K562 (cell line): Measurements from ENCODE around the gene RPL39. TPM values are rescaled to one million over a fixed set of nuclear protein-coding genes. Genes with fewer than 3 reads are reported as not detected.

ENCODE experiments used
- ATAC-seq: fragments of 200-7000 bp; cut with Tn5 transposase; 3 replicates; pipeline ENCODE4 v1.9.1; 2020; ENCODE audit warnings: moderate library complexity
- BruUV-seq: library from RNA; stranded (reverse); fragments of 400-500 nt; replicated peaks from 2 replicates; lab custom pipeline; 2021; lab: Mats Ljungman, UMichigan
- CTCF ChIA-PET: fragments of 300-600 bp; formaldehyde crosslinking; extraction: SDS; loops from one replicate; lab custom pipeline; 2021; ENCODE audit warnings: low intra/inter-chr PET ratio; lab: Yijun Ruan, JAX
- POLR2A ChIA-PET: fragments of 300-600, 350-650 bp; sonication (Branson Sonifier 250); formaldehyde crosslinking; extraction: SDS; loops from one replicate; lab custom pipeline; 2021; ENCODE audit warnings: antibody characterized with exemption, inconsistent platforms; lab: Yijun Ruan, JAX
- DNase-seq, 4 experiments: peaks; one replicate each; pipeline versions ENCODE4 v3.0.0 to v3.0.0-alpha.2; 2011 to 2018; ENCODE audit warnings: low spot score in 3 of 4, mixed read lengths in 3 of 4; ENCODE audit errors: extremely low read depth in 1 of 4
- FAIRE-seq: peaks from 2 replicates; lab custom pipeline; 2011; peaks lifted over from hg19 to GRCh38; lab: Jason Lieb, UNC
- H2AFZ ChIP-seq: 2 replicates; pipeline ENCODE4 v1.6.0; 2011; ENCODE audit warnings: low read depth, low read length, control low read depth, inconsistent platforms
- H3K27ac ChIP-seq: fragments of 200-600 bp; 3 replicates; pipeline ENCODE4 v1.8.0; 2011; ENCODE audit warnings: low read depth, mild to moderate bottlenecking, control low read depth, inconsistent platforms, low read length, moderate library complexity, mixed read lengths; ENCODE audit errors: extremely low read depth
- H3K27me3 ChIP-seq, 2 experiments: fragments of 300-600 bp in 1 of 2; 2 replicates in 1 of 2; 3 replicates in 1 of 2; pipeline versions ENCODE4 v1.6.0 to v1.8.0; 2011; ENCODE audit warnings: inconsistent platforms in 2 of 2, low read length in 2 of 2, mild to moderate bottlenecking in 1 of 2, mixed read lengths in 1 of 2, moderate library complexity in 1 of 2; ENCODE audit not compliant: control insufficient read depth in 2 of 2, insufficient read depth in 2 of 2
- H3K36me3 ChIP-seq: fragments of 300-600 bp; 3 replicates; pipeline ENCODE4 v1.8.0; 2011; ENCODE audit warnings: mild to moderate bottlenecking, low read length, inconsistent platforms; ENCODE audit not compliant: control insufficient read depth, insufficient read depth
- H3K4me1 ChIP-seq, 2 experiments: fragments of 200-600 bp in 1 of 2; replicated peaks in 1 of 2; 2 replicates in 1 of 2; 3 replicates in 1 of 2; pipeline versions ENCODE4 v1.5.1 to v1.8.0; 2011; ENCODE audit warnings: inconsistent platforms in 2 of 2, low read length in 2 of 2, mild to moderate bottlenecking in 1 of 2, mixed read lengths in 1 of 2, moderate library complexity in 1 of 2; ENCODE audit not compliant: control insufficient read depth in 2 of 2, insufficient read depth in 2 of 2
- H3K4me2 ChIP-seq: 2 replicates; pipeline ENCODE4 v1.6.1; 2011; ENCODE audit warnings: low read length, control low read depth, inconsistent platforms, mixed read lengths; ENCODE audit not compliant: insufficient read depth
- H3K4me3 ChIP-seq: fragments of 200-600 bp; sonication (generic), shearing (Covaris generic); 2 replicates; pipeline ENCODE4 v1.5.1; 2016; ENCODE audit warnings: control low read depth, inconsistent platforms
- H3K79me2 ChIP-seq: fragments of 200-600 bp; 3 replicates; pipeline ENCODE4 v1.8.0; 2011; ENCODE audit warnings: low read length, inconsistent platforms; ENCODE audit not compliant: control insufficient read depth, insufficient read depth
- H3K9ac ChIP-seq, 2 experiments: 2 replicates each; pipeline versions ENCODE4 v1.6.0 to v1.6.1; 2011; ENCODE audit warnings: low read depth in 2 of 2, low read length in 2 of 2, control low read depth in 1 of 2, inconsistent platforms in 1 of 2, mild to moderate bottlenecking in 1 of 2, mixed read lengths in 1 of 2; ENCODE audit not compliant: insufficient read depth in 1 of 2
- H3K9me1 ChIP-seq: one replicate; pipeline ENCODE4 v1.6.0; 2011; ENCODE audit warnings: inconsistent platforms, mild to moderate bottlenecking, low read length, moderate library complexity; ENCODE audit not compliant: control insufficient read depth, insufficient read depth
- H3K9me3 ChIP-seq: replicated peaks from 2 replicates; pipeline ENCODE4 v1.5.1; 2011; ENCODE audit warnings: low read depth, low read length, inconsistent platforms; ENCODE audit not compliant: control insufficient read depth, insufficient read depth
- H4K20me1 ChIP-seq: replicated peaks from 2 replicates; pipeline ENCODE4 v1.6.1; 2011; ENCODE audit warnings: low read length, inconsistent platforms, mixed read lengths; ENCODE audit not compliant: control insufficient read depth, insufficient read depth
- ARID4B ChIP-seq: sonication (generic); formaldehyde crosslinking; IDR thresholded peaks from 2 replicates; pipeline ENCODE4 v1.8.0; 2022; ENCODE audit warnings: mild to moderate bottlenecking, missing genetic modification reagents
- E2F5 ChIP-seq: sonication (generic); formaldehyde crosslinking; IDR thresholded peaks from 2 replicates; pipeline ENCODE4 v1.8.0; 2022; ENCODE audit warnings: mild to moderate bottlenecking, missing genetic modification reagents
- ETS1 ChIP-seq: conservative IDR thresholded peaks from 2 replicates; pipeline ENCODE4 v1.6.1; 2011; ENCODE audit warnings: low read depth, mild to moderate bottlenecking, low read length; ENCODE audit not compliant: control insufficient read depth
- HDAC3 ChIP-seq: fragments of 450-650 bp; IDR thresholded peaks from 2 replicates; pipeline ENCODE4 v1.6.1; 2018; ENCODE audit warnings: borderline replicate concordance, mild to moderate bottlenecking, moderate library complexity; ENCODE audit not compliant: partially characterized antibody
- HEY1 ChIP-seq: fragments of 250-450 bp; sonication (Bioruptor Pico); IDR thresholded peaks from 2 replicates; pipeline ENCODE4 v1.5.0; 2020; ENCODE audit warnings: mild to moderate bottlenecking, moderate library complexity, borderline replicate concordance
- KDM1A ChIP-seq, 2 experiments: fragments of 450-650 bp; IDR thresholded peaks; 2 replicates each; pipeline ENCODE4 v1.6.1; 2016; ENCODE audit warnings: mild to moderate bottlenecking in 2 of 2
- MCM3 ChIP-seq: fragments of 450-650 bp; IDR thresholded peaks from 2 replicates; pipeline ENCODE4 v1.6.1; 2016
- MTA1 ChIP-seq: fragments of 450-650 bp; IDR thresholded peaks from 2 replicates; pipeline ENCODE4 v1.6.1; 2017; ENCODE audit warnings: borderline replicate concordance
- PYGO2 ChIP-seq: fragments of 450-650 bp; IDR thresholded peaks from 2 replicates; pipeline ENCODE4 v1.6.1; 2016; ENCODE audit warnings: mild to moderate bottlenecking, missing genetic modification characterization, moderate library complexity, missing compliant biosample characterization
- SFPQ ChIP-seq: fragments of 200-400 bp; formaldehyde crosslinking; IDR thresholded peaks from 2 replicates; pipeline ENCODE4 v1.6.1; 2017; ENCODE audit warnings: mild to moderate bottlenecking, low read depth, low read length, moderate library complexity
- SRSF9 ChIP-seq: fragments of 200-400 bp; formaldehyde crosslinking; IDR thresholded peaks from 2 replicates; pipeline ENCODE4 v1.6.1; 2017; ENCODE audit warnings: low read depth, low read length, borderline replicate concordance
- TFAM ChIP-seq: fragments of 250-450 bp; sonication (Bioruptor Pico); conservative IDR thresholded peaks from 2 replicates; pipeline ENCODE4 v1.5.0; 2021; ENCODE audit warnings: mild to moderate bottlenecking, moderate library complexity
- TSC22D4 ChIP-seq: fragments of 450-650 bp; IDR thresholded peaks from 2 replicates; pipeline ENCODE4 v1.6.1; 2016; ENCODE audit warnings: missing genetic modification characterization, missing biosample characterization, control low read depth
- ZEB2 ChIP-seq: fragments of 450-650 bp; IDR thresholded peaks from 2 replicates; pipeline ENCODE4 v1.6.1; 2016
- ZNF444 ChIP-seq: fragments of 250-450 bp; sonication (Bioruptor Pico); IDR thresholded peaks from 2 replicates; pipeline ENCODE4 v1.4.0; 2020; ENCODE audit warnings: mild to moderate bottlenecking, moderate library complexity
- ZNF75A ChIP-seq: fragments of 450-650 bp; formaldehyde crosslinking; IDR thresholded peaks from 2 replicates; pipeline ENCODE4 v1.4.0; 2020; ENCODE audit warnings: mild to moderate bottlenecking
- WGBS: fragments of 100-300 bp; shearing (Covaris generic); methylation state at CpG from one replicate; pipeline ENCODE4 v1.1.6; 2016; ENCODE audit warnings: low coverage, mixed read lengths; ENCODE audit not compliant: insufficient coverage; ENCODE audit errors: missing lambda C conversion rate; 5-methylcytosine and 5-hydroxymethylcytosine counted together
- in situ Hi-C: fragments of 300-500 bp; cut with MboI; formaldehyde crosslinking; loops from 4 replicates; pipeline ENCODE4 v1.15.0; 2018; ENCODE audit warnings: inconsistent platforms, mixed read lengths
- intact Hi-C: fragments of 100-400 bp; cut with micrococcal nuclease; formaldehyde crosslinking; loops from 2 replicates; pipeline ENCODE4 v1.14.2; 2022
- polyA plus RNA-seq, 8 experiments: library from polyadenylated mRNA; depleted of rRNA in 4 of 8; stranded (reverse) in 5 of 8; unstranded in 3 of 8; fragments of >200 nt; fragmentation: Nextera tagmentation in 2 of 8; fragmentation: Illumina TruSeq in 1 of 8; extraction: Ambion mirVana in 2 of 8; extraction: Trizol in 1 of 8; gene quantifications; 2 replicates each; pipeline versions ENCODE4 v1.2.1 to v1.2.3, GENCODE V29; 2011 to 2014; ENCODE audit warnings: inconsistent platforms in 1 of 8, missing spikeins in 1 of 8
- total RNA-seq, 7 experiments: library from RNA; depleted of rRNA in 6 of 7; stranded (reverse); fragments of >200 nt in 6 of 7; fragmentation: Illumina TruSeq in 2 of 7; extraction: Trizol in 2 of 7; gene quantifications; 2 replicates each; pipeline versions ENCODE4 v1.2.1 to v1.2.3, GENCODE V29; 2011 to 2021; ENCODE audit warnings: low replicate concordance in 1 of 7

The RPL39 gene
- total and polyA plus RNA-seq, 9 of the 15 experiments (the other 6 are each of a cell fraction or from before 2014, with no cell fraction given), result 1,382 to 5,043 (median 3,226) TPM

GRCh38 chrX:119833905-119834304, 42.5 kb upstream of the RPL39 start:
- Histone ChIP-seq H3K36me3 (peaks cover 64% of the 10 kb centered on the region; the same call in 2 of the 3 replicates), H3K4me2 (no peak overlapping the region), H3K9ac (no peak overlapping the region), H2AFZ (no peak overlapping the region), H3K9me3 (no peaks in the 10 kb centered on the region), H3K27me3 (no peaks in the 10 kb centered on the region), H4K20me1 (no peaks in the 10 kb centered on the region), H3K4me1 (no peaks in the 10 kb centered on the region), H3K27ac (no peak overlapping the region), H3K4me3 (no peak overlapping the region), H3K9me1 (no peaks in the 10 kb centered on the region), H3K79me2 (no peaks in the 10 kb centered on the region)
- ChIA-PET POLR2A (interaction anchor here (0.7 to 1.8 kb wide), 3 partner anchors 37 to 46 kb away, joined by 3 to 6 read pairs (median 3); partner anchors contain the start of gene RPL39), CTCF (no interaction called here)
- ATAC-seq, result no peak
- 79% methylated on average over 3 of the region's 3 CpGs for WGBS
- DNase-seq, result no peak
- in situ Hi-C loops, result no loop called here
- no TSS peak for BruUV-seq
- intact Hi-C loops, result no loop called here
- no peak for FAIRE-seq
- TF ChIP-seq SRSF9 (no peak), E2F5 (CRISPR knock-in tag) (no peak), ETS1 (no peak), PYGO2 (tag) (no peak), ARID4B (CRISPR knock-in tag) (no peak), TFAM (CRISPR knock-in tag) (no peak), TSC22D4 (tag) (no peak), ZEB2 (no peak), MTA1 (no peak), ZNF444 (CRISPR knock-in tag) (no peak), KDM1A (IDR thresholded peaks at IDR 0.05) (no peak), SFPQ (no peak), MCM3 (no peak), ZNF75A (no peak), HDAC3 (no peak), HEY1 (CRISPR knock-in tag) (no peak)
